GM12865 (cell line): Measurements from ENCODE around the gene CLVS2.

ENCODE experiments used
- DNase-seq: peaks from one replicate; pipeline ENCODE4 v3.0.0; 2010; ENCODE audit warnings: low read depth
- H3K4me3 ChIP-seq: 2 replicates; pipeline ENCODE4 v1.5.1; 2011; ENCODE audit warnings: mild to moderate bottlenecking, low read depth, low read length, control low read depth
- TF ChIP-seq, protein P1 (sequence below): IDR thresholded peaks from 2 replicates; pipeline ENCODE4 v1.5.1; 2011; ENCODE audit warnings: low read length, control low read depth, low read depth, inconsistent platforms; ENCODE audit not compliant: insufficient read depth; ENCODE audit errors: missing control alignments

The CLVS2 gene

DNA sequence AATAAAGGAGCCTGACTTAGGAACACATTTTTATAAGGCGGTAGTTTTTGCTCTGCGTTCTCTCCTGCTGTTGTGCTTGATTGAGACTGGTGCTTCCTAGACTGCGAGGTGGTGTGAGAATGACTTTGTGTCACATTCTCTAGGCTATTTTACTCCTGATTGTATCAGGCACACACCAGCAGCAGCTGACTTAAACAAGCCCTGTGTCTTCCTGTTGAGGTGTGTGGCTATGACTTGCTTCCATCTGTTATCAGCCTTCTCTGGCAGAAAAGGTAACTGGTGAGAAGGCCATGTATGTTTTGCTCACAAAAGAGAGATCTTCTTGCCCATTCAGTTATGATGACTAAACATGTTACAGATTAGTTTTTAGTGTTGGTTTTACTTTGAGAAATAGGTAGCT lies 43.4 kb downstream of the CLVS2 start:
- DNase-seq = no peak
- H3K4me3 ChIP-seq = no peak overlapping the region
- TF ChIP-seq, protein P1, sequence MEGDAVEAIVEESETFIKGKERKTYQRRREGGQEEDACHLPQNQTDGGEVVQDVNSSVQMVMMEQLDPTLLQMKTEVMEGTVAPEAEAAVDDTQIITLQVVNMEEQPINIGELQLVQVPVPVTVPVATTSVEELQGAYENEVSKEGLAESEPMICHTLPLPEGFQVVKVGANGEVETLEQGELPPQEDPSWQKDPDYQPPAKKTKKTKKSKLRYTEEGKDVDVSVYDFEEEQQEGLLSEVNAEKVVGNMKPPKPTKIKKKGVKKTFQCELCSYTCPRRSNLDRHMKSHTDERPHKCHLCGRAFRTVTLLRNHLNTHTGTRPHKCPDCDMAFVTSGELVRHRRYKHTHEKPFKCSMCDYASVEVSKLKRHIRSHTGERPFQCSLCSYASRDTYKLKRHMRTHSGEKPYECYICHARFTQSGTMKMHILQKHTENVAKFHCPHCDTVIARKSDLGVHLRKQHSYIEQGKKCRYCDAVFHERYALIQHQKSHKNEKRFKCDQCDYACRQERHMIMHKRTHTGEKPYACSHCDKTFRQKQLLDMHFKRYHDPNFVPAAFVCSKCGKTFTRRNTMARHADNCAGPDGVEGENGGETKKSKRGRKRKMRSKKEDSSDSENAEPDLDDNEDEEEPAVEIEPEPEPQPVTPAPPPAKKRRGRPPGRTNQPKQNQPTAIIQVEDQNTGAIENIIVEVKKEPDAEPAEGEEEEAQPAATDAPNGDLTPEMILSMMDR = no peak

DNA sequence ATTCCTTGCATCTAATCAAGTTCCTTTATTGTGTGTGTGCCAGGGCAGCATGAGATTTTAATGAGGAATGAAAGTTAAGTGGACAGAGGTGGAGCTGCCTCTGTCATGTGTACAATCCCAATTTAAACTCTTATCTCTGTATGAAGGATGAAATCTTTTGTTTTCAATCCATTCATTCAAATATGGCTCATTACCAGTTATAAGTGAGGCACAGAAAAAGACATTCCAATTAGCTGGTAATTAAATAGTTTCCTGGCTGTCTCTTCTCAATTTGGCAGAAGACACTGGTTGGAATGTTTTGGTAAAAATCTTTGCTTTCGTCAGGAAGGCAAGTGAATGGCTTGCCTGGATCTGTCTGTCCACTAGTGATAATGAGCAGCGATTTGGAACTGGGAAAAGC lies 46.4 kb downstream of the CLVS2 start:
- H3K4me3 ChIP-seq = no peak overlapping the region
- TF ChIP-seq, protein P1 = no peak
- DNase-seq = no peak

GRCh38 chr6:123044341-123044860 lies 48.4 kb downstream of the CLVS2 start:
- no peak overlapping the region for H3K4me3 ChIP-seq
- TF ChIP-seq, protein P1 = no peak
- DNase-seq = no peak

DNA sequence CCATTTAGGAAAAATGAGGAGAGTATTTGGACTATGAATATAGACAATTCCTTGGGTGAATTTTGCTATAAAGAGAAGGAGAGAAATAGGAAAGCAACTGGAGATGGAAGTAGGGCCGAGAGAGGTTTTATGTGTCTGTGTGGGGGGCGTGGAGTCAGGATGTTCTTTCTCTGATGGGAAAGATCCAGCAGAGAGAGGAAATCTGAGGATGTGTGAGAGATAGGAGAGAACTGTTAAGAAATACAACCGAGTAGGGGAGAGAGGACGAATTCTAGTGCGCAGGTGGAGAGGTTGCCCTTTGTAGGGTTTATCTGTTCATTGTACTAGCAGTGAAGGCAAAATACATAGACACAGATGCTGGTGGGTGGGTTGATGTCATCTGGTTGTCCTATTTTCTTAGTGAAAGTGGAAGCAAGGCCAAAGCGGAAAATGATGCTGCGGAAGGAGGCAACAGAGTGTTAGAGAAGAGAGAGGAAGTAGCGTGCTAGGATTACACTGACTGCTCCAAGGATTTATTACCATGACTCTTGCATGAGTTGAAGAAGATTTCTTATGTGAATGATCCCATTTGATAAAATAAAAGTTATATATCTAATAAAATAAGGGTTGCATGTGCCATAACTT lies 57.7 kb downstream of the CLVS2 start:
- TF ChIP-seq, protein P1 = no peak
- no peak overlapping the region for H3K4me3 ChIP-seq
- no peak for DNase-seq

- no peak for DNase-seq
Measured at GRCh38 chr6:123055256-123055655, 59.2 kb downstream of the CLVS2 start.

DNA sequence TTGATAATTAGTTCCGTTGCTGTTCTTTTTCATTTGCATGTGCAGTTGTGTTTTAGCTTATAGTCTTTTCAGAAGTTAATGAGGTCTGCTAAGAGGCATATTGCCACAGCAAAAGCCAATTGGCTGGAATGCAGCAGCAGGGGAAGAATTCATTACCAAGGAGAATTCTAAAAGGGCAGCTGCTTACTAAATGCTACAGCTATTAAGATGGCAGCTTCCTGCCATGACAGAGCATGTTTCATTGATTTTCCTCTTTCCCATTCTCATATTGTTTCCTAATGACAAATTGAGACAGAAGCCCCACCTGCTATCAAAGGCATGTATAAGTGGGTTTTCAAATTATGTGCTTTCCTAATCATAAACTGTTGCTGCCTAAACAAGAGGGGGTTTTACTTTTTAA lies 66.6 kb downstream of the CLVS2 start:
- no peak for DNase-seq
- H3K4me3 ChIP-seq = no peak overlapping the region
- TF ChIP-seq, protein P1 = no peak

More at GRCh38 chr6:123055256-123055655, 59.2 kb downstream of the CLVS2 start:
- TF ChIP-seq, protein P1 = no peak
- no peak overlapping the region for H3K4me3 ChIP-seq

GRCh38 chr6:123064038-123064437 lies 68.0 kb downstream of the CLVS2 start:
- TF ChIP-seq, protein P1 = no peak
- DNase-seq = no peak
- no peak overlapping the region for H3K4me3 ChIP-seq
